LNCaP clone FGC (cell line): ENCODE measurements around the gene C6orf141.
A peak's percentile ranks its signal among the peaks of the same experiment; 100 is the strongest.

Source experiments
- DNase-seq: peaks from one replicate; pipeline ENCODE4 v3.0.0-alpha.2; 2011; ENCODE audit warnings: low read depth
- H3K4me3 ChIP-seq: 2 replicates; pipeline ENCODE4 v1.5.1; 2011; ENCODE audit warnings: mild to moderate bottlenecking, low read depth, low read length, control low read depth
- TF ChIP-seq, protein P1 (sequence below): IDR thresholded peaks from 2 replicates; pipeline ENCODE4 v1.5.1; 2012; ENCODE audit warnings: mild to moderate bottlenecking; ENCODE audit not compliant: control insufficient read depth, insufficient read depth; ENCODE audit errors: extremely low read depth

The C6orf141 gene

DNA sequence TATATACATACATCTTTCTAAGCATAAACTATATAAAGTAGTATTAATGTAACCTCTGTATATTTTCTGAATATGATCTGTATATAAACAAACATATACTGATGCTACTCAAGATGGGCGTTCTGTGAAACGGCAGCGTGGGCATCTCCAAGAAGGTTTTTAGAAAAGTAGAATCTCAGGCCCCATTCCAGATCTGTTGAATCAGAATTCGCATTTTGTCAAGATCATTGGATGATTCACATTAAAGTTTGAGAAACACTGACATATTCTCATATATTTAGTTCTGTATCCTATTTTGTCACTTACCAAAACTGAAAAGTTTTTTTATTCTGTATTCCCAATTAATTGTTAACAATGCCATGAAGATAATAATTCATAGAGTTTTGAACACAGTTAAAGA lies 5.5 kb downstream of the C6orf141 start:
- no peak overlapping the region for H3K4me3 ChIP-seq
- TF ChIP-seq, protein P1, sequence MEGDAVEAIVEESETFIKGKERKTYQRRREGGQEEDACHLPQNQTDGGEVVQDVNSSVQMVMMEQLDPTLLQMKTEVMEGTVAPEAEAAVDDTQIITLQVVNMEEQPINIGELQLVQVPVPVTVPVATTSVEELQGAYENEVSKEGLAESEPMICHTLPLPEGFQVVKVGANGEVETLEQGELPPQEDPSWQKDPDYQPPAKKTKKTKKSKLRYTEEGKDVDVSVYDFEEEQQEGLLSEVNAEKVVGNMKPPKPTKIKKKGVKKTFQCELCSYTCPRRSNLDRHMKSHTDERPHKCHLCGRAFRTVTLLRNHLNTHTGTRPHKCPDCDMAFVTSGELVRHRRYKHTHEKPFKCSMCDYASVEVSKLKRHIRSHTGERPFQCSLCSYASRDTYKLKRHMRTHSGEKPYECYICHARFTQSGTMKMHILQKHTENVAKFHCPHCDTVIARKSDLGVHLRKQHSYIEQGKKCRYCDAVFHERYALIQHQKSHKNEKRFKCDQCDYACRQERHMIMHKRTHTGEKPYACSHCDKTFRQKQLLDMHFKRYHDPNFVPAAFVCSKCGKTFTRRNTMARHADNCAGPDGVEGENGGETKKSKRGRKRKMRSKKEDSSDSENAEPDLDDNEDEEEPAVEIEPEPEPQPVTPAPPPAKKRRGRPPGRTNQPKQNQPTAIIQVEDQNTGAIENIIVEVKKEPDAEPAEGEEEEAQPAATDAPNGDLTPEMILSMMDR, result no peak

DNA sequence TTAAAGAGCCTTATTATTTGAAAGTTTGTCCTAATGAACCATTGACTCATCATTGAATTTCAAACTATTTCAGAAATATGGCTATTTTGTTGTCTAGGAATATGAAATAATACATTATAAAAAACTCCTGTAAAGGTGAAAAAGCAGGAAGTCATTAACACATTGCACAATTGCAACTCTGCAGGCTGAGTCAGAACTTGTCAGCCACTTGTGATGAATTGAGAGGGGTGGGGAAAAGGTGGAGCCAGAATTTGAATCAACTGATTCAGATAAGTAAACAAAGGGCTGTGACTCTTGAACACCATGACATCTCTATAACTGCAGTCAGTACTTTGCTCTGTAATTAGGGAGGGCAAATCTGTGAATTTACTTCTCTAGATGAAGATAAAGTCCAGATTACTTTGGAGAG lies 6.0 kb downstream of the C6orf141 start:
- no peak for DNase-seq
- H3K4me3 ChIP-seq, result no peak overlapping the region
- TF ChIP-seq, protein P1, result no peak

More for the DNA sequence above, 5.5 kb downstream of the C6orf141 start:
- DNase-seq, result no peak

DNA sequence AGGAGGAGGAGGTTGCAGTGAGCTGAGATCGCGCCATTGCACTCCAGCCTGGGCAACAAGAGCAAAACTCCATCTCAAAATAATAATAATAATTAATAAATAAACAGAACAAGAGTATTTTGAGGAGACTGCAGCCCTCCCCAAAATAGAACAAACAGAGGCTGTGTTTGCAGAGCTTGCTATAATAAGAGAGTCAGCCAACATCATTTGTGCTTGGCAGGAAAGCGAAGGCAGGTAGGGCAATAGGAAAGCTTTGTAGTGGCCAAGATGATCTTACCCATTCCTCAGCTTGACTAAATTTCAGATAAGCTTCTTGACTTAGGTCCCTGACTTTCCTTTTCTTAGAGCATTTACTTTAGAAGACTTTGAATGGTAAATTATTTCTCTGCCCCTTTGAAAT lies 6.7 kb downstream of the C6orf141 start:
- peak; percentile 27 for DNase-seq
- no peak overlapping the region for H3K4me3 ChIP-seq
- TF ChIP-seq, protein P1, result no peak

DNA sequence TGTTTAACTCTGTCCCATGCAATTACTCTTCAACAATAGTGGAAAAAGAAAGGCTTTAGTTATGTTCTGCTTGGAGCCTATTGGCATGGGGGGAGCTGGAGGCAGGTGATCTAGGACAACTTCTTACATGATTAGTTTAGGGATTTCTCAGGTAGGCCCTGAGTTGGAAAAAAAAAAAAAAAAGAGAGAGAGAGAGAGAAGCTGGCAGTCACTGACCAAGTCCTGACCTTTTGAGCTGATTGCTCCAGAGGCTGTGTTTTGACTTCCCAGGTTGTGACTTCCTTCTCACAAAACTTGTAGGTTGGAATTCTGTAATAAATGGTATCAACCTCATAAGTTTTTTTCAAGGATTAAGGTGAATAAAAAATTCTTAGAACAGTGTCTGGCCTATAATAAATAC lies 7.8 kb downstream of the C6orf141 start:
- no peak overlapping the region for H3K4me3 ChIP-seq
- no peak for DNase-seq
- TF ChIP-seq, protein P1, result no peak

DNA sequence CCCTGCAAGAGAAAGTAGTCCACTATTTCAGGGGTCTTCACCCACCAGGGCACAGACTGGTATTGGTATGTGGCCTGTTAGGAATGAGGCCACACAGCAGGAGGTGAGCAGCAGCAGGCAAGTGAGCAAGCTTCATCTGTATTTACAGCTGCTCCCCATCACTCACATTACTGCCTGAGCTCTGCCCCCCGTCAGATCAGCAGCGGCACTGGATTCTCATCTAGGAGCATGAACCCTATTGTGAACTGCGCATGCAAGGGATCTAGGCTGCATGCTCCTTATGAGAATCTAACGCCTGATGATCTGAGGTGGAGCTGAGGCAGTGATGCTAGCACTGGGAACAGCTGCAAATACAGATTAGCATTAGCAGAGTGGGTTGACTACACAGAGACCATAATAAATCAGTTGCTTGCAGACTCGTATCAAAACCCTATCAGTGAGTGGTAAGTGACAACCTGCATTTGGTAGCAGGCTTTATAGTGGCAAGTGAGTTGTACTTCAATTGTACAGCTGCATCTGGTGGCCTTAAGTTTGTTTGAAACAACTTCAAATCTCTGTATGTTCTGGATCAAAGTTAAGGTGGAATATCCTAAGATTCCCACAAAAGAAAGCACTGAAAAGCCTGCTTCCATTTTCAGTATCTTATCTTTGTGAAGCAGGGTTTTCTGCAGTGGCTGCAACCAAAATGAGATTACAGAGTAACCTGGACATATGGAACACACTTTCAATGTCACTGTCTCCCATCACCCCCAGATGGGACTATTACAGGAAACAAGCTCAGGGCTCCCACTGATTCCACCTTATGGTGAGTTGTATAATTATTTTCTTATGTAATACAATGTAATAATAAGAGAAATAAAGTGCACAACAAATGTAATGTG lies 12.8 kb downstream of the C6orf141 start:
- no peak overlapping the region for H3K4me3 ChIP-seq
- no peak for DNase-seq
- TF ChIP-seq, protein P1, result no peak

DNA sequence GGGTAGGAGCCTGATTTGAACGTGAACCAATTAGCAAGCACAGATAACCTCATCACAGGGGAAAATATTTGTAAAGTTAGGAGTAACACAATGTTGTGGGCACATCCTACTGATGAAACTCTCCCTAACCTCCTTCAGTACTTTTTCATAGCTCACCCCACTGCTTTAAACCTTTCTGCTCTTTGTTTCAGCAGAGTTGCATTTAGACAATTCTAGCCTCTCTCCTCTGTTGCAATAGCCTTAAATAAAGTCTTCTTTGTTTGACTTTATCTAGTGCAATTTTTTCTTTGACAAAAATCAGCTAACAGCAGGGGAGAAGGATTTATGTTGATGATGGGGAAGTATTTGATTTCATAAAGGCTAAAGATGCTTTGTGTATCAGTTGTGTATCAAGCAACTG lies 14.1 kb downstream of the C6orf141 start:
- TF ChIP-seq, protein P1, result no peak
- no peak for DNase-seq
- H3K4me3 ChIP-seq, result no peak overlapping the region

DNA sequence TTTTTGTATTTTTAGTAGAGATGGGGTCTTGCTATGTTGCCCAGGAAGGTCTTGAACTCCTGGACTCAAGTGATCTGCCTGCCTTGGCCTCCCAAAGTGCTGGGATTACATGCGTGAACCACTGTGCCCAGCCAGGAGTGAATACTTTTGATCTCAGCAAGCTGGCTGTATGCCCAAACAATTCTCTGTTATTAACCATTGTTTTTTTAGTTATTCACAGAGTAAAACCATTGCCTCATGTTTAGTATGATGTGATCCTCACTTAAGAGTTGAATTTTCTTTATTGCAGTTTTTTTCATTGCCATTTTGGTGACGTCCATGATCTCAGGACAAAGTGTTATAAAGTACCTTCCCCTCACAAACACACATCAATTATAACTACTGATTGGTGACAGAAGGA lies 14.8 kb downstream of the C6orf141 start:
- TF ChIP-seq, protein P1, result no peak
- no peak for DNase-seq
- H3K4me3 ChIP-seq, result no peak overlapping the region
